Mucosa of descending colon (tissue), 3 donors: ENCODE results near the gene GABPB1. TPM values are rescaled to one million over a fixed set of nuclear protein-coding genes. Genes with fewer than 3 reads are reported as not detected.
A peak's percentile ranks its signal among the peaks of the same experiment; 100 is the strongest.
"Not testable (repeated sequence)": the region's sequence is repeated elsewhere in the genome, so short reads cannot be mapped to it uniquely, and the experiment has no call there.

Experiments
- ATAC-seq: fragments of 200-7000 bp; cut with Tn5 transposase; one replicate; pipeline ENCODE4 v1.9.1; 2020; ENCODE audit warnings: mild to moderate bottlenecking, moderate library complexity
- DNase-seq, 3 donors: peaks; one replicate each; pipeline ENCODE4 v3.0.0-alpha.2; 2020
- H3K36me3 ChIP-seq: fragments of 200-600 bp; one replicate; pipeline ENCODE4 v1.8.0; 2021; ENCODE audit warnings: low read depth, mild to moderate bottlenecking
- H3K4me1 ChIP-seq: fragments of 200-600 bp; one replicate; pipeline ENCODE4 v1.8.0; 2021; ENCODE audit warnings: low read depth, mild to moderate bottlenecking
- H3K4me3 ChIP-seq: fragments of 200-600 bp; one replicate; pipeline ENCODE4 v1.8.0; 2021; ENCODE audit warnings: mild to moderate bottlenecking
- H3K9me3 ChIP-seq: fragments of 200-600 bp; one replicate; pipeline ENCODE4 v1.8.0; 2021; ENCODE audit warnings: mild to moderate bottlenecking
- CTCF ChIP-seq: fragments of 200-600 bp; IDR thresholded peaks from one replicate; pipeline ENCODE4 v1.8.0; 2022; ENCODE audit warnings: antibody characterized with exemption, mild to moderate bottlenecking
- intact Hi-C, 2 donors: fragments of 100-400 bp; cut with DNase I in 1 of 2; cut with micrococcal nuclease in 1 of 2; formaldehyde crosslinking; loops; one replicate each; pipeline versions ENCODE4 v1.11.0 to v1.11.1; 2022; cut with DNase I, micrococcal nuclease
- long read RNA-seq, 2 donors: library from polyadenylated mRNA; unstranded; transcript quantifications; one replicate each; pipeline ENCODE4 v2.0.0, GENCODE V29; 2019 to 2021
- total RNA-seq, 3 donors: library from RNA; stranded (reverse); fragmentation: NEBNext Ultra II Directional in 2 of 3; extraction: Animal tissue kit (Norgen Biotek cat#: 25700) in 2 of 3; gene quantifications; one replicate each; pipeline versions ENCODE4 v1.2.1 to v1.2.4, GENCODE V29; 2021 to 2023
- donor health status: DM: no; HTN: no; CAD: no; lungs with moderate emphysema.
- donor health status: DM: no; HTN: no; CAD: no.
- donor health status: DM: no; HTN: yes; CAD: no.

Gene GABPB1
- total RNA-seq, result 10 to 100 TPM in 2 of 3 donors, 1 to 10 TPM in 1; 10.0 to 15.6 (median 12.3) TPM
- long read RNA-seq, donor 1, full-length matches to known transcripts, result 8 of 12 reads
- long read RNA-seq, donor 1, partial matches to known transcripts, result 0 of 12 reads
- long read RNA-seq, donor 1, other reads (novel, unspliced or antisense), result 4 of 12 reads
- long read RNA-seq, donor 2, full-length matches to known transcripts, result 3 of 4 reads
- long read RNA-seq, donor 2, partial matches to known transcripts, result 0 of 4 reads
- long read RNA-seq, donor 2, other reads (novel, unspliced or antisense), result 1 of 4 reads

- no peak for TF ChIP-seq CTCF
- Histone ChIP-seq H3K9me3 (no peaks in the 10 kb centered on the region), H3K36me3 (no peaks in the 10 kb centered on the region), H3K4me3 (peak within 1 kb of the TSS; percentile 99), H3K4me1 (peaks cover 28% of the 10 kb centered on the region)
- DNase-seq (peak; percentile 86 to 93 (median 91)), ATAC-seq (peak; percentile 82)
- intact Hi-C loops, result no loop called here
Observed at GRCh38 chr15:50354838-50355618, at the start of gene GABPB1. TSS of gene GABPB1 (minus strand) at chr15:50355198. CDS start at chr15:50309798, 45,400 bp downstream.

- intact Hi-C loops, H3K4me3 ChIP-seq, DNase-seq, H3K36me3 ChIP-seq, ATAC-seq, H3K4me1 ChIP-seq, H3K9me3 ChIP-seq: not testable (repeated sequence)
Observed at GRCh38 chr15:50391561-50391960, 36.6 kb upstream of the GABPB1 start.

GRCh38 chr15:50390554-50391264, 35.7 kb upstream of the GABPB1 start:
- Histone ChIP-seq H3K4me3 (no peak overlapping the region), H3K9me3 (no peaks in the 10 kb centered on the region), H3K4me1 (no peaks in the 10 kb centered on the region), H3K36me3 (no peaks in the 10 kb centered on the region)
- intact Hi-C loops, result no loop called here
- ATAC-seq (no peak), DNase-seq (no peak)
- TF ChIP-seq CTCF, result no peak

- H3K9me3 ChIP-seq, H3K36me3 ChIP-seq, H3K4me1 ChIP-seq, H3K4me3 ChIP-seq, intact Hi-C loops, DNase-seq, ATAC-seq: not testable (repeated sequence)
Observed at GRCh38 chr15:50382408-50382807, 27.4 kb upstream of the GABPB1 start.

GRCh38 chr15:50381438-50381837, 26.4 kb upstream of the GABPB1 start:
- Histone ChIP-seq H3K4me1 (no peaks in the 10 kb centered on the region), H3K4me3 (no peak overlapping the region), H3K9me3 (no peaks in the 10 kb centered on the region), H3K36me3 (no peaks in the 10 kb centered on the region)
- no peak for ATAC-seq
- DNase-seq, result no peak
- no peak for TF ChIP-seq CTCF
- intact Hi-C loops, result no loop called here

- Histone ChIP-seq H3K4me1 (no peaks in the 10 kb centered on the region), H3K4me3 (no peak overlapping the region), H3K36me3 (no peaks in the 10 kb centered on the region), H3K9me3 (no peaks in the 10 kb centered on the region)
- no peak for TF ChIP-seq CTCF
- intact Hi-C loops, result no loop called here
- ATAC-seq (no peak), DNase-seq (no peak)
Observed at GRCh38 chr15:50380089-50380488, 25.1 kb upstream of the GABPB1 start.

- not testable (repeated sequence) for H3K4me1 ChIP-seq
Observed at GRCh38 chr15:50379413-50379812, 24.4 kb upstream of the GABPB1 start.

More at GRCh38 chr15:50379413-50379812, 24.4 kb upstream of the GABPB1 start:
- DNase-seq, H3K4me3 ChIP-seq, H3K9me3 ChIP-seq, ATAC-seq, H3K36me3 ChIP-seq, intact Hi-C loops: not testable (repeated sequence)
